ENCODE data around the gene OLFM1.

Gene OLFM1

GRCh38 chr9:135076876-135077430 lies 10.5 kb upstream of the OLFM1 start:
- DNase-seq (ENCODE audit: low read depth): no peak

- DNase-seq (ENCODE audit: low read depth): no peak
Observed at GRCh38 chr9:135077497-135078200, 9.8 kb upstream of the OLFM1 start.

- no peak for DNase-seq (ENCODE audit: low read depth)
Observed at GRCh38 chr9:135078361-135078821, 9.1 kb upstream of the OLFM1 start.

GRCh38 chr9:135079018-135079417 lies 8.4 kb upstream of the OLFM1 start:
- no peak for DNase-seq (ENCODE audit: low read depth)

DNA sequence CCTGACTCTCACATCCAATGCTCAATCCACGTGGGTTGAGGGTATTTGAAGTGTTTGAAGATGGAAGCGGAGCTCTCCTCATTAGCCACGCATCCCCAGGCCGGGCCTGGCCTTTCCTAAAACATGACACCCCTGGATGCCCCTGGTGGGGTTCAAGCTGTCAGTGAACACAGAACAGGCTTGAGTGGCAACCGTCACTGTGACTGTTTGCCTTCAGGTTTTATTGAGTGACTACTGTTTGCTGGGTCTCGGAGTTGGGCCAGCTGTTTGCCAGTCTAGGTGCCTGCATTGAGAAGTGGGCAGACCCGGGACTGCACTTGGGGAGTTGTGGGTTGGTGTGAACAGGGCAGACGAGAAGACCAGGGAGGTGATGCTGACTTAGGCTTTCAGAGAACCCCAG lies 7.8 kb upstream of the OLFM1 start:
- DNase-seq (ENCODE audit: low read depth): no peak

GRCh38 chr9:135080286-135081263 lies 6.9 kb upstream of the OLFM1 start:
- DNase-seq (ENCODE audit: low read depth): no peak

GRCh38 chr9:135081264-135081660 lies 6.2 kb upstream of the OLFM1 start:
- no peak for DNase-seq (ENCODE audit: low read depth)

GRCh38 chr9:135081731-135082130 lies 5.7 kb upstream of the OLFM1 start:
- no peak for DNase-seq (ENCODE audit: low read depth)

GRCh38 chr9:135082536-135082935 lies 4.9 kb upstream of the OLFM1 start:
- DNase-seq (ENCODE audit: low read depth): no peak

DNA sequence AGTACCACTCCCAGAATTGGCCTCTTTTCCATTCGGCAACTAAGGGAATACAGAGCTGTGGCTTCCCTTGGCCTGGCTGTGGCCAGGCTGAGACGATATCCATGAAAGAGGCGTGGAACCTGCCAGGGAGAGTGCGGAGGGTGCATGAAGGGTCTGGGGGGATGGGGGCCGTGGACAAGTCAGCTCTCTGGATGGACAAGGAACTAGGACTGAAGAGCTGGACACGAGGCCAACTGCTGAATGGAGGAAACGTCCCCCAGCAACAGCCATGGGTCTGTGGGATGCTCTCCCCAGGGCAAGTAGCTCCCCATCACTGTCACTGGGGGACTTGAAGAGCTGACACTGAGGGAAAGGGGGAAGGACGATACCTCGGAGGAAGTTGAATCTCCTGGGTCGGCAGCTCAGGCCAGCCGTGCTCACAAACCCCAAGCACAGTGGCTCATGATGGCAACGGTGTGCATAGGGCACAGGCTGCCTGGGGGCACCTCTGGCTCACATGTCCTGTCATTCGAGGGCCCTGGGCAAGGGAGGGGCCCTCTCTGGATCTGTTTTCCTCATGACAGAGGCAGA lies 4.1 kb upstream of the OLFM1 start:
- no peak for DNase-seq (ENCODE audit: low read depth)

- no peak for DNase-seq (ENCODE audit: low read depth)
Observed at GRCh38 chr9:135083831-135084230, 3.6 kb upstream of the OLFM1 start.

GRCh38 chr9:135084262-135084661 lies 3.2 kb upstream of the OLFM1 start:
- no peak for DNase-seq (ENCODE audit: low read depth)

- no peak for DNase-seq (ENCODE audit: low read depth)
Observed at GRCh38 chr9:135084881-135085760, 2.3 kb upstream of the OLFM1 start.

- DNase-seq (ENCODE audit: low read depth): no peak
Observed at GRCh38 chr9:135085830-135086546, 1.5 kb upstream of the OLFM1 start.

GRCh38 chr9:135086597-135087488 lies 625 bp upstream of the OLFM1 start:
- no peak for DNase-seq (ENCODE audit: low read depth)

DNA sequence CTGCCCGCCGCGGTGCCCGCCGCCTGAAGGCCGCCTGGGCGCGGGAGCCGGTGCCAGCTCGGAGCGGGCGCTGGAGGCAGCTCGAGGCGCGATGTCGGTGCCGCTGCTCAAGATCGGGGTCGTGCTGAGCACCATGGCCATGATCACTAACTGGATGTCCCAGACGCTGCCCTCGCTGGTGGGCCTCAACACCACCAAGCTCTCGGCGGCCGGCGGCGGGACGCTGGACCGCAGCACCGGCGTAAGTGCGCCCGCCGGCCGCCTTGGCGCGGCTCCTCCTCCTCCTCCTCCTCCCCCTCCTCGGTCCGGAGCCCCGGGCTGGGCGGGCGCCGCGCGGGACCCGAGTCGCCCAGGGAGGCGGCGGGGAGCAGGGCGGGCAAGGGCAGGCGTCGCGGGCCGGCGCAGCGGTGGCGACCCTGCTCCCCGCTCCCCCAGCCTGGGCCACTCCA lies 455 bp downstream of the OLFM1 start:
- no peak for DNase-seq (ENCODE audit: low read depth)

GRCh38 chr9:135088348-135088978 lies 995 bp downstream of the OLFM1 start:
- DNase-seq (ENCODE audit: low read depth): no peak

- DNase-seq (ENCODE audit: low read depth): no peak
Observed at GRCh38 chr9:135088979-135089847, 1.7 kb downstream of the OLFM1 start.
